Activated naive CD8-positive, alpha-beta T cell (primary cell): Measurements from ENCODE around the gene SYF2.
"Not testable (repeated sequence)": the region's sequence is repeated elsewhere in the genome, so short reads cannot be mapped to it uniquely, and the experiment has no call there.

Experiments used
- H3K27ac Mint-ChIP-seq: one replicate; pipeline ENCODE4 v1.8.0; 2021; ENCODE audit warnings: mixed read lengths
- H3K27me3 Mint-ChIP-seq: one replicate; pipeline ENCODE4 v1.8.0; 2021; ENCODE audit warnings: mixed read lengths
- H3K36me3 Mint-ChIP-seq: one replicate; pipeline ENCODE4 v1.8.0; 2021; ENCODE audit warnings: mixed read lengths
- H3K4me1 Mint-ChIP-seq: one replicate; pipeline ENCODE4 v1.8.0; 2021; ENCODE audit warnings: low read depth, mixed read lengths
- H3K4me3 Mint-ChIP-seq: one replicate; pipeline ENCODE4 v1.8.0; 2021; ENCODE audit warnings: mild to moderate bottlenecking, mixed read lengths
- H3K9me3 Mint-ChIP-seq: one replicate; pipeline ENCODE4 v1.8.0; 2021; ENCODE audit warnings: low read depth, mixed read lengths

SYF2 gene

GRCh38 chr1:25255706-25256577 lies 23.6 kb upstream of the SYF2 start:
- Mint-ChIP-seq H3K4me3 (no peak overlapping the region), H3K36me3 (no peaks in the 10 kb centered on the region), H3K9me3 (no peaks in the 10 kb centered on the region), H3K27me3 (no peaks in the 10 kb centered on the region), H3K4me1 (peaks cover 11% of the 10 kb centered on the region), H3K27ac (no peak overlapping the region)

- Mint-ChIP-seq H3K4me1 (peaks cover 4% of the 10 kb centered on the region), H3K27ac (no peak overlapping the region), H3K9me3 (no peaks in the 10 kb centered on the region), H3K36me3 (no peaks in the 10 kb centered on the region), H3K27me3 (no peaks in the 10 kb centered on the region), H3K4me3 (no peak overlapping the region)
Measured at GRCh38 chr1:25253911-25254310, 21.6 kb upstream of the SYF2 start.

- H3K9me3 Mint-ChIP-seq: no peaks in the 10 kb centered on the region
Measured at GRCh38 chr1:25247829-25248754, 15.8 kb upstream of the SYF2 start.

GRCh38 chr1:25247024-25247828 lies 14.9 kb upstream of the SYF2 start, which contains the start of gene RSRP1:
Gene RSRP1, minus strand, starts transcription at chr1:25247454. Its CDS starts 491 bp downstream, at chr1:25246963.
- Mint-ChIP-seq H3K9me3 (no peaks in the 10 kb centered on the region), H3K36me3 (peaks cover 17% of the 10 kb centered on the region), H3K4me3 (peak within 1 kb of the TSS; percentile 96), H3K27me3 (no peaks in the 10 kb centered on the region), H3K4me1 (peaks cover 45% of the 10 kb centered on the region), H3K27ac (peak within 1 kb of the TSS; percentile 98)

More at GRCh38 chr1:25247829-25248754, 15.8 kb upstream of the SYF2 start:
- Mint-ChIP-seq H3K27ac (peak overlapping the region; percentile 77), H3K36me3 (peaks cover 17% of the 10 kb centered on the region), H3K4me3 (peak overlapping the region; percentile 96), H3K4me1 (peaks cover 37% of the 10 kb centered on the region), H3K27me3 (no peaks in the 10 kb centered on the region)

GRCh38 chr1:25246600-25247023 lies 14.3 kb upstream of the SYF2 start:
- Mint-ChIP-seq H3K27me3 (no peaks in the 10 kb centered on the region), H3K4me3 (peak overlapping the region; percentile 96), H3K9me3 (no peaks in the 10 kb centered on the region), H3K27ac (peak overlapping the region; percentile 98), H3K4me1 (peaks cover 48% of the 10 kb centered on the region), H3K36me3 (peaks cover 17% of the 10 kb centered on the region)

GRCh38 chr1:25245809-25246599 lies 13.7 kb upstream of the SYF2 start:
- Mint-ChIP-seq H3K36me3 (peaks cover 17% of the 10 kb centered on the region), H3K4me1 (peaks cover 50% of the 10 kb centered on the region), H3K27me3 (no peaks in the 10 kb centered on the region), H3K9me3 (no peaks in the 10 kb centered on the region), H3K27ac (peak overlapping the region; percentile 98), H3K4me3 (peak overlapping the region; percentile 96)

GRCh38 chr1:25245393-25245792 lies 13.1 kb upstream of the SYF2 start:
- no peaks in the 10 kb centered on the region for H3K9me3 Mint-ChIP-seq
- peaks cover 17% of the 10 kb centered on the region for H3K36me3 Mint-ChIP-seq
- peak overlapping the region; percentile 98 for H3K27ac Mint-ChIP-seq
- H3K4me3 Mint-ChIP-seq: peak overlapping the region; percentile 96
- no peaks in the 10 kb centered on the region for H3K27me3 Mint-ChIP-seq
- H3K4me1 Mint-ChIP-seq: peaks cover 55% of the 10 kb centered on the region

- Mint-ChIP-seq H3K4me3 (peak overlapping the region; percentile 72), H3K4me1 (peaks cover 68% of the 10 kb centered on the region), H3K27me3 (no peaks in the 10 kb centered on the region), H3K9me3 (no peaks in the 10 kb centered on the region), H3K36me3 (peaks cover 20% of the 10 kb centered on the region), H3K27ac (peak overlapping the region; percentile 78)
Measured at GRCh38 chr1:25243907-25244306, 11.6 kb upstream of the SYF2 start.

- peak overlapping the region; percentile 97 for H3K27ac Mint-ChIP-seq
Measured at GRCh38 chr1:25239681-25240541, 7.6 kb upstream of the SYF2 start.

GRCh38 chr1:25238046-25238445 lies 5.7 kb upstream of the SYF2 start:
- H3K27me3 Mint-ChIP-seq: no peaks in the 10 kb centered on the region
- H3K36me3 Mint-ChIP-seq: peaks cover 5% of the 10 kb centered on the region
- peaks cover 57% of the 10 kb centered on the region for H3K4me1 Mint-ChIP-seq
- H3K9me3 Mint-ChIP-seq: no peaks in the 10 kb centered on the region
- no peak overlapping the region for H3K4me3 Mint-ChIP-seq
- peak overlapping the region; percentile 86 for H3K27ac Mint-ChIP-seq

More at GRCh38 chr1:25239681-25240541, 7.6 kb upstream of the SYF2 start:
- H3K9me3 Mint-ChIP-seq: no peaks in the 10 kb centered on the region
- peaks cover 7% of the 10 kb centered on the region for H3K36me3 Mint-ChIP-seq
- H3K27me3 Mint-ChIP-seq: no peaks in the 10 kb centered on the region
- H3K4me1 Mint-ChIP-seq: peaks cover 65% of the 10 kb centered on the region
- peak overlapping the region; percentile 90 for H3K4me3 Mint-ChIP-seq

GRCh38 chr1:25236261-25236660 lies 4.0 kb upstream of the SYF2 start:
- H3K36me3 Mint-ChIP-seq, H3K27me3 Mint-ChIP-seq, H3K4me3 Mint-ChIP-seq, H3K9me3 Mint-ChIP-seq: not testable (repeated sequence)
- Mint-ChIP-seq H3K27ac (peak overlapping the region; percentile 10), H3K4me1 (peaks cover 51% of the 10 kb centered on the region)

GRCh38 chr1:25235411-25235810 lies 3.1 kb upstream of the SYF2 start:
- H3K4me1 Mint-ChIP-seq: peaks cover 52% of the 10 kb centered on the region
- not testable (repeated sequence) for H3K27ac Mint-ChIP-seq, H3K4me3 Mint-ChIP-seq, H3K36me3 Mint-ChIP-seq, H3K9me3 Mint-ChIP-seq, H3K27me3 Mint-ChIP-seq
